B cell (primary cell): ENCODE data around the gene ASTN2.

Experiments used
- EZH2 ChIP-seq: IDR thresholded peaks from 2 replicates; pipeline ENCODE4 v1.6.1; 2012; ENCODE audit warnings: borderline replicate concordance, low read depth, mild to moderate bottlenecking, moderate library complexity, low read length; ENCODE audit not compliant: insufficient read depth, poor library complexity, severe bottlenecking
- TF ChIP-seq, protein P1 (sequence below): fragments of 200-600 bp; IDR thresholded peaks from one replicate; pipeline ENCODE4 v1.8.0; 2022; ENCODE audit warnings: antibody characterized with exemption, mild to moderate bottlenecking

- TF ChIP-seq, protein P1, sequence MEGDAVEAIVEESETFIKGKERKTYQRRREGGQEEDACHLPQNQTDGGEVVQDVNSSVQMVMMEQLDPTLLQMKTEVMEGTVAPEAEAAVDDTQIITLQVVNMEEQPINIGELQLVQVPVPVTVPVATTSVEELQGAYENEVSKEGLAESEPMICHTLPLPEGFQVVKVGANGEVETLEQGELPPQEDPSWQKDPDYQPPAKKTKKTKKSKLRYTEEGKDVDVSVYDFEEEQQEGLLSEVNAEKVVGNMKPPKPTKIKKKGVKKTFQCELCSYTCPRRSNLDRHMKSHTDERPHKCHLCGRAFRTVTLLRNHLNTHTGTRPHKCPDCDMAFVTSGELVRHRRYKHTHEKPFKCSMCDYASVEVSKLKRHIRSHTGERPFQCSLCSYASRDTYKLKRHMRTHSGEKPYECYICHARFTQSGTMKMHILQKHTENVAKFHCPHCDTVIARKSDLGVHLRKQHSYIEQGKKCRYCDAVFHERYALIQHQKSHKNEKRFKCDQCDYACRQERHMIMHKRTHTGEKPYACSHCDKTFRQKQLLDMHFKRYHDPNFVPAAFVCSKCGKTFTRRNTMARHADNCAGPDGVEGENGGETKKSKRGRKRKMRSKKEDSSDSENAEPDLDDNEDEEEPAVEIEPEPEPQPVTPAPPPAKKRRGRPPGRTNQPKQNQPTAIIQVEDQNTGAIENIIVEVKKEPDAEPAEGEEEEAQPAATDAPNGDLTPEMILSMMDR = no peak
- no peak for TF ChIP-seq EZH2
Measured at GRCh38 chr9:116939614-116940013, 475.2 kb downstream of the ASTN2 start.
